ENCODE results near the gene RCOR1. TPM values are rescaled to one million over a fixed set of nuclear protein-coding genes. Genes with fewer than 3 reads are reported as not detected.

The RCOR1 gene
- total and polyA plus RNA-seq, 3 experiments from 2014 or later, result 1.1 to 14.9 (median 14.5) TPM

GRCh38 chr14:102583726-102584125 is 8.7 kb upstream of the RCOR1 start:
- Histone ChIP-seq H3K9me3 (ENCODE audit: low read length) (no peaks in the 10 kb centered on the region), H3K36me3 (ENCODE audit: insufficient read depth, low read length) (no peaks in the 10 kb centered on the region), H3K4me3 (ENCODE audit: low read length) (no peak overlapping the region), H3K27me3 (ENCODE audit: insufficient read depth, low read length, poor library complexity, severe bottlenecking) (no peaks in the 10 kb centered on the region), H3K4me1 (ENCODE audit: insufficient read depth, low read length) (no peaks in the 10 kb centered on the region), H3K27ac (ENCODE audit: low read depth, low read length) (no peak overlapping the region)
- DNase-seq, result no peak
- H3K9me3 Mint-ChIP-seq, result no peaks in the 10 kb centered on the region
- CTCF ChIA-PET, result no interaction called here
- H3K4me1 Mint-ChIP-seq, result no peaks in the 10 kb centered on the region
- peaks cover 0 to 6% of the 10 kb centered on the region in 2 donors for H3K27me3 Mint-ChIP-seq
- H3K36me3 Mint-ChIP-seq, result no peaks in the 10 kb centered on the region
- no peak overlapping the region for H3K27ac Mint-ChIP-seq
- POLR2A ChIA-PET, result no interaction called here
- no peak overlapping the region for H3K4me3 Mint-ChIP-seq

DNA sequence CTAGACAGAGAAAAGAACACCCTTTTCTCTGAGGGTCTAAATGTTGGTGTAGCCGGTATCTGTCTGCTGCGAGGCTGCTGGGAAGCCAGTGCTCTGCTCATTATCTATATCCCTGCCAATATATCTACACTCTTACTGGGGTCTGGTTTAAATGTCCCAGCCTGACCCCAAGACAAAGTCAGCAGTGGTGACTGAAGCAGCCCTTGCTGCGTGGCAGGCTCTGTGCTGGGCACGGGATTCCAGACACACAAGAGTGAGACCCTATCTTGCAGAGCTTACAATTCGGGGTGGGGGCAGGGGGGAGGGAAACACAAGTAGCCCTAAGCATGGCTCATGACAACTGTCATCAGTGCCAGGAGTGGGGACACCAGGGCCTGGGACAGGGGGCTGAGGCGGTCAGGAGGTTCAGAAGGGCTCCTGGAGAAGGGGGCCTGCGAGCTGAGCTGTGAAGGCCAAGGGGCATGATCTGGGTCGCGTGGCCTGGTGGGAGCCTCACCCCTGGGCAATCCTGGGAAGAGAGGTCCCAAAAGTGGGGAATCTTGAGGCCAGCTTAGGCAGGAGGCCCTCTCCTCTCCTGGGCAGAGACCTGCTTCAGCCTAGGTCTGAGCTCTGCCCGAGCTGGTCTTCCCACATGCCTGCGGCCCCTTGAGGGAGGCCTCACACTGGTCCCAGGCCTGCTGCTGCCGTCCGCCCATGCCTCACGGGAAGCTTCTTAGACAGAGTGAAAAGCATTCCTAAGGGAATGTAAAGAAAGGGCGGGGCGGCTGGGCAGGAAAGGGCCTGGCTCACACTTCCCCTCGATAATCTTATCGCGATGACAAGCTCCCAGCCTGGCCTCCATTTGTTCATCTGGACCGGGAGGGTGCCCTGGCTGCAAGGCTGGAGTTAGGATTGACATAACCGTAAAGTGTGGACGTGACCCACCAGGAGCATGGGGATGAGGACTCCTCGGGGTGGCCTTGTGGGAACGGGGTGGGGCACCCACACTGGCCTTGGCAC is 7.3 kb upstream of the RCOR1 start:
- POLR2A ChIA-PET, result no interaction called here
- DNase-seq, result no peak
- H3K27me3 ChIP-seq (ENCODE audit: insufficient read depth, low read length, poor library complexity, severe bottlenecking), result no peaks in the 10 kb centered on the region
- no peaks in the 10 kb centered on the region for H3K4me1 Mint-ChIP-seq
- no peaks in the 10 kb centered on the region for H3K9me3 ChIP-seq (ENCODE audit: low read length)
- H3K4me1 ChIP-seq (ENCODE audit: insufficient read depth, low read length), result no peaks in the 10 kb centered on the region
- H3K27me3 Mint-ChIP-seq, result peaks cover 0 to 6% of the 10 kb centered on the region in 2 donors
- peak overlapping the region in 1 of 8 donors; percentile 78 for H3K27ac Mint-ChIP-seq
- H3K36me3 Mint-ChIP-seq, result no peaks in the 10 kb centered on the region
- H3K36me3 ChIP-seq (ENCODE audit: insufficient read depth, low read length), result no peaks in the 10 kb centered on the region
- H3K4me3 Mint-ChIP-seq, result no peak overlapping the region
- no peak overlapping the region for H3K4me3 ChIP-seq (ENCODE audit: low read length)
- H3K27ac ChIP-seq (ENCODE audit: low read depth, low read length), result no peak overlapping the region
- CTCF ChIA-PET, result interaction anchor here (1.3 kb wide), 1 partner anchor 10 kb away, joined by 5 read pairs; no protein-coding TSS in a partner anchor
- H3K9me3 Mint-ChIP-seq, result no peaks in the 10 kb centered on the region

- POLR2A ChIA-PET, result no interaction called here
- H3K4me1 ChIP-seq (ENCODE audit: insufficient read depth, low read length), result peaks cover 7% of the 10 kb centered on the region
- H3K9me3 Mint-ChIP-seq, result no peaks in the 10 kb centered on the region
- H3K9me3 ChIP-seq (ENCODE audit: low read length), result no peaks in the 10 kb centered on the region
- peak overlapping the region in 2 of 8 donors; percentile 0 to 21 for H3K27ac Mint-ChIP-seq
- no peaks in the 10 kb centered on the region for H3K27me3 ChIP-seq (ENCODE audit: insufficient read depth, low read length, poor library complexity, severe bottlenecking)
- H3K4me3 ChIP-seq (ENCODE audit: low read length), result no peak overlapping the region
- no peaks in the 10 kb centered on the region for H3K36me3 ChIP-seq (ENCODE audit: insufficient read depth, low read length)
- CTCF ChIA-PET, result interaction anchor here (1.3 kb wide), 1 partner anchor 8 kb away, joined by 5 read pairs; no protein-coding TSS in a partner anchor
- H3K4me1 Mint-ChIP-seq, result peaks cover 0 to 3% (median 2%) of the 10 kb centered on the region in 3 donors
- H3K27me3 Mint-ChIP-seq, result peaks cover 0 to 4% of the 10 kb centered on the region in 2 donors
- no peaks in the 10 kb centered on the region for H3K36me3 Mint-ChIP-seq
- DNase-seq, result no peak
- no peak overlapping the region for H3K4me3 Mint-ChIP-seq
- H3K27ac ChIP-seq (ENCODE audit: low read depth, low read length), result no peak overlapping the region
These were observed 5.9 kb upstream of the RCOR1 start for GRCh38 chr14:102586420-102587104.

- Histone ChIP-seq H3K4me3 (ENCODE audit: low read length) (no peak overlapping the region), H3K36me3 (ENCODE audit: insufficient read depth, low read length) (no peaks in the 10 kb centered on the region), H3K9me3 (ENCODE audit: low read length) (no peaks in the 10 kb centered on the region), H3K27me3 (ENCODE audit: insufficient read depth, low read length, poor library complexity, severe bottlenecking) (no peaks in the 10 kb centered on the region), H3K27ac (ENCODE audit: low read depth, low read length) (no peak overlapping the region), H3K4me1 (ENCODE audit: insufficient read depth, low read length) (peaks cover 10% of the 10 kb centered on the region)
- ChIA-PET POLR2A (no interaction called here), CTCF (no interaction called here)
- no peaks in the 10 kb centered on the region for H3K27me3 Mint-ChIP-seq
- H3K36me3 Mint-ChIP-seq, result peaks cover 0 to 5% (median 0%) of the 10 kb centered on the region in 3 donors
- peaks cover 3 to 7% (median 5%) of the 10 kb centered on the region in 3 donors for H3K4me1 Mint-ChIP-seq
- H3K27ac Mint-ChIP-seq, result peak overlapping the region in 2 of 8 donors; percentile 40 to 95
- peak overlapping the region in 2 of 7 donors; percentile 24 to 44 for H3K4me3 Mint-ChIP-seq
- no peak for DNase-seq
- H3K9me3 Mint-ChIP-seq, result no peaks in the 10 kb centered on the region
These were observed 3.6 kb upstream of the RCOR1 start for GRCh38 chr14:102588821-102589220.

GRCh38 chr14:102589761-102590290 is 2.6 kb upstream of the RCOR1 start:
- POLR2A ChIA-PET, result no interaction called here
- Mint-ChIP-seq H3K36me3 (peaks cover 0 to 6% (median 0%) of the 10 kb centered on the region in 3 donors), H3K27ac (peak overlapping the region in 6 of 8 donors; percentile 30 to 95 (median 88)), H3K27me3 (no peaks in the 10 kb centered on the region), H3K4me3 (peak overlapping the region in 4 of 7 donors; percentile 9 to 94 (median 84)), H3K9me3 (no peaks in the 10 kb centered on the region), H3K4me1 (peaks cover 14 to 17% (median 15%) of the 10 kb centered on the region in 3 donors)
- Histone ChIP-seq H3K9me3 (ENCODE audit: low read length) (no peaks in the 10 kb centered on the region), H3K4me3 (ENCODE audit: low read length) (no peak overlapping the region), H3K27ac (ENCODE audit: low read depth, low read length) (no peak overlapping the region), H3K4me1 (ENCODE audit: insufficient read depth, low read length) (peaks cover 20% of the 10 kb centered on the region), H3K27me3 (ENCODE audit: insufficient read depth, low read length, poor library complexity, severe bottlenecking) (no peaks in the 10 kb centered on the region), H3K36me3 (ENCODE audit: insufficient read depth, low read length) (no peaks in the 10 kb centered on the region)
- DNase-seq, result no peak
- CTCF ChIA-PET, result no interaction called here

- H3K4me3 Mint-ChIP-seq, result peak overlapping the region; percentile 69 to 100 (median 92)
- no peak for DNase-seq
- POLR2A ChIA-PET, result interaction anchor here (1.0 kb wide), 1 partner anchor 67 kb away, joined by 5 read pairs; no protein-coding TSS in a partner anchor
- Histone ChIP-seq H3K27ac (ENCODE audit: low read depth, low read length) (peak overlapping the region; percentile 79), H3K9me3 (ENCODE audit: low read length) (no peaks in the 10 kb centered on the region), H3K36me3 (ENCODE audit: insufficient read depth, low read length) (no peaks in the 10 kb centered on the region), H3K4me1 (ENCODE audit: insufficient read depth, low read length) (peaks cover 25% of the 10 kb centered on the region), H3K27me3 (ENCODE audit: insufficient read depth, low read length, poor library complexity, severe bottlenecking) (no peaks in the 10 kb centered on the region), H3K4me3 (ENCODE audit: low read length) (peak overlapping the region; percentile 73)
- H3K4me1 Mint-ChIP-seq, result peaks cover 19 to 21% (median 20%) of the 10 kb centered on the region in 3 donors
- H3K27me3 Mint-ChIP-seq, result peaks cover 0 to under 1% of the 10 kb centered on the region in 2 donors
- peak overlapping the region; percentile 64 to 95 (median 85) for H3K27ac Mint-ChIP-seq
- peaks cover 0 to 6% (median 0%) of the 10 kb centered on the region in 3 donors for H3K36me3 Mint-ChIP-seq
- CTCF ChIA-PET, result no interaction called here
- H3K9me3 Mint-ChIP-seq, result no peaks in the 10 kb centered on the region
These were observed 1.8 kb upstream of the RCOR1 start for GRCh38 chr14:102590667-102591099.

DNA sequence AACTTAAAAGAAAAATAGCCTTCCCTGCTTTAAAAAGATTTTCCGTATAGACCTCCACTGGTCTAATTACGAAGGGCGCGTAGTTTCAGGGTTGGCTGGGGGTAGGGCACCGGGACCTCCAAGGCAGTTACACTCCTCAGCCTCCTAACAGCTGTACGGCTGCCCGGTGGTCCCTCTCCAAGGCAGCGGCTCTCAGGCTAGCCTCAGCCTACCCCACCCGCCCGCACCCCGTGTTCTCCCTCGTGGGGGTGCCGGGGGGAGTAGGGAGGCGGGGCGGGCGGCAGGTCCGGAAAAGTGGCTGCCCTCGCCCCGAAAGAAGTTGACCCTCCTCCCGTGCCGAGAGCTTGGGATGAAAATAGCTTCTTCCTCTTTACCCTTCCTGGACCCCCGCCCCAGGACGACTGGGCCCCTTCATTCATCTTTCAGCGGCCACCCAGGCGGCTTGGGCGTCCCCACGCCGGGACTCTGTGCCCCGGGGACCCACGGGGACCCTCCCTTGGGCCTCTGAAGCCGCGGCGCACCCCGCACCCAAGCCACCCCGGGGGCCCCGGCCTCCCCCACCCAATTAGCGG is 991 bp upstream of the RCOR1 start:
- Histone ChIP-seq H3K9me3 (ENCODE audit: low read length) (no peaks in the 10 kb centered on the region), H3K27ac (ENCODE audit: low read depth, low read length) (peak overlapping the region; percentile 79), H3K4me3 (ENCODE audit: low read length) (peak overlapping the region; percentile 73), H3K4me1 (ENCODE audit: insufficient read depth, low read length) (peaks cover 25% of the 10 kb centered on the region), H3K36me3 (ENCODE audit: insufficient read depth, low read length) (no peaks in the 10 kb centered on the region), H3K27me3 (ENCODE audit: insufficient read depth, low read length, poor library complexity, severe bottlenecking) (no peaks in the 10 kb centered on the region)
- Mint-ChIP-seq H3K27me3 (peaks cover 0 to 2% of the 10 kb centered on the region in 2 donors), H3K9me3 (no peaks in the 10 kb centered on the region), H3K27ac (peak overlapping the region; percentile 67 to 95 (median 85)), H3K4me3 (peak overlapping the region; percentile 69 to 100 (median 92)), H3K4me1 (peaks cover 20 to 23% (median 22%) of the 10 kb centered on the region in 3 donors), H3K36me3 (peaks cover 0 to 6% (median 0%) of the 10 kb centered on the region in 3 donors)
- CTCF ChIA-PET, result interaction anchor here (0.8 kb wide), 1 partner anchor 67 kb away, joined by 3 read pairs; no protein-coding TSS in a partner anchor
- POLR2A ChIA-PET, result interaction anchor here (0.6 to 1.0 kb wide), 2 partner anchors 68 to 75 kb away, joined by 3 to 5 read pairs; no protein-coding TSS in a partner anchor
- DNase-seq, result peak in 3 of 5 donors; percentile 20 to 61 (median 33)
